SKM-1 treated with dmso at 0.1 percent for 144 hours (cell line): Measurements from ENCODE around the gene PHF2.

ENCODE experiments used
- DNase-seq: peaks from one replicate; lab custom pipeline; 2025; ENCODE audit not compliant: unreplicated experiment; lab: John Stamatoyannopoulos, UW

PHF2 gene

GRCh38 chr9:93585695-93586094 lies 9.3 kb downstream of the PHF2 start:
- no peak for DNase-seq

GRCh38 chr9:93586290-93587057 lies 10.1 kb downstream of the PHF2 start:
- no peak for DNase-seq

GRCh38 chr9:93587284-93587650 lies 10.9 kb downstream of the PHF2 start:
- DNase-seq: no peak

- no peak for DNase-seq
Measured at GRCh38 chr9:93587651-93588347, 11.4 kb downstream of the PHF2 start.

GRCh38 chr9:93588641-93589609 lies 12.5 kb downstream of the PHF2 start:
- no peak for DNase-seq

GRCh38 chr9:93589688-93590087 lies 13.3 kb downstream of the PHF2 start:
- no peak for DNase-seq

- DNase-seq: no peak
Measured at GRCh38 chr9:93590609-93591234, 14.3 kb downstream of the PHF2 start.

GRCh38 chr9:93591301-93592007 lies 15.1 kb downstream of the PHF2 start:
- no peak for DNase-seq

GRCh38 chr9:93592008-93592642 lies 15.7 kb downstream of the PHF2 start:
- DNase-seq: no peak

GRCh38 chr9:93592643-93593021 lies 16.2 kb downstream of the PHF2 start:
- no peak for DNase-seq

GRCh38 chr9:93593144-93593658 lies 16.8 kb downstream of the PHF2 start:
- no peak for DNase-seq

- no peak for DNase-seq
Measured at GRCh38 chr9:93594041-93594756, 17.8 kb downstream of the PHF2 start.

GRCh38 chr9:93595461-93595860 lies 19.1 kb downstream of the PHF2 start:
- no peak for DNase-seq

- no peak for DNase-seq
Measured at GRCh38 chr9:93595861-93596365, 19.5 kb downstream of the PHF2 start.

GRCh38 chr9:93596399-93596798 lies 20.0 kb downstream of the PHF2 start:
- no peak for DNase-seq

GRCh38 chr9:93597142-93597706 lies 20.8 kb downstream of the PHF2 start:
- DNase-seq: no peak

GRCh38 chr9:93597871-93598646 lies 21.7 kb downstream of the PHF2 start:
- DNase-seq: no peak
